ENCODE measurements around the gene KLF11. TPM values are rescaled to one million over a fixed set of nuclear protein-coding genes. Genes with fewer than 3 reads are reported as not detected.

The KLF11 gene
- polyA plus RNA-seq, 3 donors: 21.0 to 69.8 (median 25.3) TPM

DNA sequence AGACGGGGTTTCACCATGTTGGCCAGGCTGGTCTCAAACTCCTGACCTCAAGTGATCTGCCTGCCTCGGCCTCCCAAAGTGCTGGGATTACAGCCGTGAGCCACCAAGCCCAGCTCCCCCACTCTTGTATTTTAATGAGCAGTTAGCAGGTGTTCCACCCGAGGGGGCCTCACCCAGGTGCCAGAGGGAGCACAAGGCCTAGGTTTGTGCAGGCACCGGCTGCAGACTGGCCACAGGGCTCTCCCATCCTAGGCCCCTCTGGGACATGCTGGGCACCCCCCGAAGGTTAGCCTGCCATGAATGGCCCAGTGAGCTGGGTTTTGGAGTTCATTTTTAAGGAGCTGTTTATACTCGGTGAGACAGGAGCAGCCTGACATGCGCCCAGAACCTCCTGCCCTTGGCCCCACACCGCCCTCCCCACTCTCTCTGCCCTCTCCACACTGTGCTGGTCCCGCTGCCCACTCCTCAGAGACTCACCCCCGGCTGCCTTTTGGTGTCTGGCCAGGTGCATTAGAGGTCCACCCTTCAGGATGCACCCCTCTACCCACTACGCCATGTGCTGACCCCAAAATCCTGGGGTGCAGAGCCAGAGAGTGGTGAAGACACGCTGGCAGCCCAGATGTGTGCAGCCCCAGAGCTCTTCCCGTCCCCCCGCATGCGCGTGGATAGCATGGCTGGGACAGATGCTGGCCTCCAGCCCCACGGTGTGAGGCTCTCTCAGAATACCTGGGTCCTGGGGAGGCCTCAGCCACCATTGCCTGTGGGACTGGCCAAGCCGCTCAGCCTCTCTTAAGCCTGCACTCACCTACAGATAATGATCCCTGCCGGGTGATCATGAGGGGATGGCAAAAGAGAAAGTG is 11.2 kb upstream of the KLF11 start:
- peaks cover 15% of the 10 kb centered on the region for H3K79me2 ChIP-seq (ENCODE audit: insufficient read depth, low read length)
- H3K27me3 Mint-ChIP-seq (ENCODE audit: low read depth in 3 of 3): peaks cover 0 to 3% (median 2%) of the 10 kb centered on the region in 3 donors

DNA sequence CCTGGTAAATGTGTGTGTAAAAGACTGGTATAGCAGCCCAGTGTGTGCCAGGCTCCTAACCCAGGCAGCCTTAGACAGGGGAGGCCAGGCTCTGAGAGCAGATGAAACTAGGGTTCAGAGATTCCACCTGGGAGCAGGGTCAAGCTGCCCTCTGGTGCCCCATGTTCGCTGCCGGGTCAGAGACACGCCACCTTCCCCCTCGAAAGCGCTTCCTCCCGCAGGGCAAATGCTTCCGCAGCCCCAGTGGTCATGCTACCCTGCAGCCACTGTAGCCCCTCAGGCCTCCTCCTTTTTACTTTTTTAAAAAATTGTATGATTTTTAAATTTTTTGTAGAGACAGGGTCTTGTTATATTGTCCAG is 10.6 kb upstream of the KLF11 start:
- no peak overlapping the region for H3K4me3 ChIP-seq (replicated peaks in 1 of 3; ENCODE audit: low read depth in 2 of 3, low read length in 3 of 3)
- peaks cover 93% of the 10 kb centered on the region for H3K4me1 Mint-ChIP-seq
- H2AFZ ChIP-seq (ENCODE audit: insufficient read depth, low read depth, low read length, poor library complexity, severe bottlenecking): no peak overlapping the region
- H3K36me3 Mint-ChIP-seq: peaks cover 11 to 19% of the 10 kb centered on the region in 2 donors
- intact Hi-C loops (cut with micrococcal nuclease): no loop called here
- H3K79me2 ChIP-seq (ENCODE audit: insufficient read depth, low read length): peaks cover 15% of the 10 kb centered on the region
- TF ChIP-seq CTCF (IDR thresholded peaks at IDR 0.05): no peak
- H3K9ac ChIP-seq (ENCODE audit: insufficient read depth, low read length, poor library complexity, severe bottlenecking): no peak overlapping the region
- H3K4me1 ChIP-seq (ENCODE audit: control insufficient read depth in 1 of 2, insufficient read depth in 2 of 2, low read length in 2 of 2): peaks cover 99 to 100% of the 10 kb centered on the region in 2 donors
- no peaks in the 10 kb centered on the region for H3K9me3 ChIP-seq (replicated peaks in 1 of 2; ENCODE audit: control insufficient read depth in 1 of 2, insufficient read depth in 1 of 2, low read length in 2 of 2)
- no peak overlapping the region for H3K4me2 ChIP-seq (replicated peaks; ENCODE audit: extremely low read depth, low read length, poor library complexity, severe bottlenecking)
- peaks cover 0 to 3% (median 2%) of the 10 kb centered on the region in 3 donors for H3K27me3 Mint-ChIP-seq (ENCODE audit: low read depth in 3 of 3)
- no peak overlapping the region for H3K27ac ChIP-seq (ENCODE audit: low read depth in 1 of 2, low read length in 2 of 2)
- H3K27me3 ChIP-seq (ENCODE audit: control insufficient read depth in 2 of 2, insufficient read depth in 2 of 2, low read length in 2 of 2): no peaks in the 10 kb centered on the region
- no peak for DNase-seq
- peaks cover 0 to 7% (median 0%) of the 10 kb centered on the region in 7 donors for H3K9me3 Mint-ChIP-seq
- no peaks in the 10 kb centered on the region for H4K20me1 ChIP-seq (ENCODE audit: insufficient read depth, low read length)
- H3K4me3 Mint-ChIP-seq: no peak overlapping the region
- H3K36me3 ChIP-seq (replicated peaks in 1 of 2; ENCODE audit: control insufficient read depth in 1 of 2, insufficient read depth in 2 of 2, low read length in 2 of 2): no peaks in the 10 kb centered on the region
- peak overlapping the region in 2 of 7 donors; percentile 46 to 71 for H3K27ac Mint-ChIP-seq
- 98% methylated on average over 7 of the region's 7 CpGs for WGBS (ENCODE audit: insufficient coverage)

More for the DNA sequence above, 11.2 kb upstream of the KLF11 start:
- no peaks in the 10 kb centered on the region for H3K9me3 ChIP-seq (replicated peaks in 1 of 2; ENCODE audit: control insufficient read depth in 1 of 2, insufficient read depth in 1 of 2, low read length in 2 of 2)
- Mint-ChIP-seq H3K36me3 (peaks cover 8 to 19% of the 10 kb centered on the region in 2 donors), H3K9me3 (peaks cover 0 to 7% (median 0%) of the 10 kb centered on the region in 7 donors), H3K4me1 (peaks cover 88% of the 10 kb centered on the region), H3K4me3 (no peak overlapping the region), H3K27ac (peak overlapping the region in 3 of 7 donors; percentile 46 to 71 (median 55))
- H3K4me2 ChIP-seq (replicated peaks; ENCODE audit: extremely low read depth, low read length, poor library complexity, severe bottlenecking): no peak overlapping the region
- H3K4me3 ChIP-seq (replicated peaks in 1 of 3; ENCODE audit: low read depth in 2 of 3, low read length in 3 of 3): no peak overlapping the region
- no peaks in the 10 kb centered on the region for H3K27me3 ChIP-seq (ENCODE audit: control insufficient read depth in 2 of 2, insufficient read depth in 2 of 2, low read length in 2 of 2)
- no peak overlapping the region for H2AFZ ChIP-seq (ENCODE audit: insufficient read depth, low read depth, low read length, poor library complexity, severe bottlenecking)
- no peaks in the 10 kb centered on the region for H4K20me1 ChIP-seq (ENCODE audit: insufficient read depth, low read length)
- peaks cover 94 to 99% of the 10 kb centered on the region in 2 donors for H3K4me1 ChIP-seq (ENCODE audit: control insufficient read depth in 1 of 2, insufficient read depth in 2 of 2, low read length in 2 of 2)
- intact Hi-C loops (cut with micrococcal nuclease): no loop called here
- H3K27ac ChIP-seq (ENCODE audit: low read depth in 1 of 2, low read length in 2 of 2): no peak overlapping the region
- WGBS (ENCODE audit: insufficient coverage): 98% methylated on average over 14 of the region's 20 CpGs
- DNase-seq: no peak
- H3K36me3 ChIP-seq (replicated peaks in 1 of 2; ENCODE audit: control insufficient read depth in 1 of 2, insufficient read depth in 2 of 2, low read length in 2 of 2): no peaks in the 10 kb centered on the region
- H3K9ac ChIP-seq (ENCODE audit: insufficient read depth, low read length, poor library complexity, severe bottlenecking): no peak overlapping the region
- no peak for TF ChIP-seq CTCF (IDR thresholded peaks at IDR 0.05)
